Subcutaneous adipose tissue (tissue), 4 donors: ENCODE measurements around the gene ITGAD. TPM values are rescaled to one million over a fixed set of nuclear protein-coding genes. Genes with fewer than 3 reads are reported as not detected.

ENCODE experiments used
- CTCF ChIP-seq: fragments of 450-650 bp; IDR thresholded peaks from one replicate; pipeline ENCODE4 v1.5.1; 2016; ENCODE audit warnings: low read depth, mild to moderate bottlenecking, control low read depth, antibody characterized with exemption, moderate library complexity
- total RNA-seq, 4 donors: library from RNA; depleted of rRNA; stranded (reverse); fragments of >200 nt; gene quantifications; one replicate each; pipeline ENCODE4 v1.1.0, GENCODE V29; 2016

The ITGAD gene
- total RNA-seq, 4 donors from 2014 or later: 0.22 to 0.68 (median 0.65) TPM; not detected in 1

- no peak for TF ChIP-seq CTCF
These were observed 66.8 kb downstream of the ITGAD start for GRCh38 chr16:31459687-31460581.

- no peak for TF ChIP-seq CTCF
These were observed 67.5 kb downstream of the ITGAD start for GRCh38 chr16:31460582-31461002.

GRCh38 chr16:31461201-31461920 lies 68.2 kb downstream of the ITGAD start:
- TF ChIP-seq CTCF: no peak

GRCh38 chr16:31461921-31462804 lies 69.0 kb downstream of the ITGAD start:
- TF ChIP-seq CTCF: no peak

GRCh38 chr16:31464348-31464769 lies 71.2 kb downstream of the ITGAD start:
- no peak for TF ChIP-seq CTCF

GRCh38 chr16:31464781-31465260 lies 71.7 kb downstream of the ITGAD start:
- no peak for TF ChIP-seq CTCF
